IMR-90 (cell line): ENCODE data around the gene AKNA. TPM values are rescaled to one million over a fixed set of nuclear protein-coding genes. Genes with fewer than 3 reads are reported as not detected.

Source experiments
- ATAC-seq: fragments of 200-7000 bp; cut with Tn5 transposase; 2 replicates; pipeline ENCODE4 v1.9.1; 2020; ENCODE audit warnings: low read depth, mild to moderate bottlenecking, moderate library complexity
- BruUV-seq: library from RNA; stranded (reverse); fragments of 400-500 nt; replicated peaks from 2 replicates; lab custom pipeline; 2021; lab: Mats Ljungman, UMichigan
- CTCF ChIA-PET: fragments of 300-600 bp; formaldehyde crosslinking; extraction: SDS; loops from one replicate; lab custom pipeline; 2021; ENCODE audit warnings: antibody characterized with exemption; lab: Yijun Ruan, JAX
- POLR2A ChIA-PET: fragments of 300-600 bp; sonication (Branson Sonifier 250); formaldehyde crosslinking; loops from one replicate; lab custom pipeline; 2022; ENCODE audit warnings: antibody characterized with exemption; ENCODE audit not compliant: unreplicated experiment; lab: Charles Lee
- DNase-seq: peaks from one replicate; pipeline ENCODE4 v3.0.0; 2013
- H2AFZ ChIP-seq: replicated peaks from 2 replicates; pipeline ENCODE3; 2013; ENCODE audit warnings: low read length, mild to moderate bottlenecking; ENCODE audit not compliant: poor library complexity
- H2AK5ac ChIP-seq: 2 replicates; pipeline ENCODE4 v1.6.1; 2013; ENCODE audit warnings: low read depth, low read length, inconsistent platforms
- H2AK9ac ChIP-seq: replicated peaks from 2 replicates; pipeline ENCODE3; 2013; ENCODE audit warnings: mild to moderate bottlenecking, low read depth, low read length, moderate library complexity; ENCODE audit not compliant: poor library complexity
- H2BK120ac ChIP-seq: 2 replicates; pipeline ENCODE4 v1.6.1; 2013; ENCODE audit warnings: low read depth, low read length, inconsistent platforms
- H2BK15ac ChIP-seq: 3 replicates; pipeline ENCODE4 v1.6.1; 2013; ENCODE audit warnings: low read depth, low read length, inconsistent platforms
- H2BK20ac ChIP-seq: 2 replicates; pipeline ENCODE4 v1.6.1; 2013; ENCODE audit warnings: low read depth, mild to moderate bottlenecking, inconsistent platforms, low read length, moderate library complexity
- H2BK5ac ChIP-seq: 2 replicates; pipeline ENCODE4 v1.6.1; 2013; ENCODE audit warnings: mild to moderate bottlenecking, low read depth, low read length, inconsistent platforms; ENCODE audit not compliant: poor library complexity, severe bottlenecking
- H3K14ac ChIP-seq: replicated peaks from 2 replicates; pipeline ENCODE4 v1.6.1; 2013; ENCODE audit warnings: low read depth, low read length, inconsistent platforms
- H3K18ac ChIP-seq: 2 replicates; pipeline ENCODE4 v1.6.1; 2013; ENCODE audit warnings: low read depth, low read length, control low read depth
- H3K23ac ChIP-seq: 2 replicates; pipeline ENCODE4 v1.6.1; 2013; ENCODE audit warnings: low read depth, low read length, inconsistent platforms
- H3K27ac ChIP-seq: 2 replicates; pipeline ENCODE4 v1.5.1; 2013; ENCODE audit warnings: mild to moderate bottlenecking, control low read depth, low read length; ENCODE audit not compliant: insufficient read depth
- H3K27me3 ChIP-seq: 2 replicates; pipeline ENCODE4 v1.6.1; 2013; ENCODE audit warnings: low read length; ENCODE audit not compliant: control insufficient read depth, insufficient read depth
- H3K36me3 ChIP-seq: 2 replicates; pipeline ENCODE4 v1.6.1; 2013; ENCODE audit warnings: low read length, mixed read lengths; ENCODE audit not compliant: control insufficient read depth, insufficient read depth
- H3K4ac ChIP-seq: 2 replicates; pipeline ENCODE4 v1.6.1; 2013; ENCODE audit warnings: low read depth, low read length, inconsistent platforms
- H3K4me1 ChIP-seq: 2 replicates; pipeline ENCODE4 v1.6.1; 2013; ENCODE audit warnings: low read length, mixed read lengths; ENCODE audit not compliant: control insufficient read depth, insufficient read depth
- H3K4me2 ChIP-seq: 2 replicates; pipeline ENCODE4 v1.6.1; 2013; ENCODE audit warnings: low read depth, mild to moderate bottlenecking, control low read depth, low read length, moderate library complexity
- H3K4me3 ChIP-seq: 2 replicates; pipeline ENCODE4 v1.5.1; 2013; ENCODE audit warnings: low read depth, mild to moderate bottlenecking, control low read depth, low read length, moderate library complexity; ENCODE audit not compliant: insufficient read depth
- H3K56ac ChIP-seq: 2 replicates; pipeline ENCODE4 v1.6.1; 2013; ENCODE audit warnings: low read length, inconsistent platforms; ENCODE audit not compliant: insufficient read depth; ENCODE audit errors: extremely low read depth
- H3K79me1 ChIP-seq, 2 experiments: 2 replicates each; pipeline ENCODE4 v1.6.1; 2013; ENCODE audit warnings: low read length in 2 of 2, inconsistent platforms in 1 of 2, low read depth in 1 of 2
- H3K9ac ChIP-seq: 2 replicates; pipeline ENCODE4 v1.6.1; 2013; ENCODE audit warnings: low read depth, low read length, control low read depth
- H3K9me1 ChIP-seq: 2 replicates; pipeline ENCODE4 v1.6.1; 2013; ENCODE audit warnings: low read length, inconsistent platforms; ENCODE audit not compliant: insufficient read depth
- H3K9me3 ChIP-seq: 2 replicates; pipeline ENCODE4 v1.6.1; 2013; ENCODE audit warnings: low read length; ENCODE audit not compliant: control insufficient read depth, insufficient read depth
- H4K20me1 ChIP-seq: 2 replicates; pipeline ENCODE4 v1.6.1; 2013; ENCODE audit warnings: low read length, inconsistent platforms; ENCODE audit not compliant: insufficient read depth
- H4K5ac ChIP-seq: 2 replicates; pipeline ENCODE4 v1.6.1; 2013; ENCODE audit warnings: mild to moderate bottlenecking, low read depth, low read length, control low read depth
- H4K8ac ChIP-seq, 2 experiments: 2 replicates each; pipeline ENCODE4 v1.6.1; 2013; ENCODE audit warnings: low read depth in 2 of 2, low read length in 2 of 2, control low read depth in 1 of 2, inconsistent platforms in 1 of 2
- H4K91ac ChIP-seq: 2 replicates; pipeline ENCODE4 v1.6.1; 2013; ENCODE audit warnings: low read depth, low read length, inconsistent platforms; ENCODE audit not compliant: insufficient read depth
- BHLHE40 ChIP-seq: fragments of 150-350 bp; IDR thresholded peaks from 2 replicates; pipeline ENCODE4 v1.6.1; 2016; ENCODE audit warnings: mild to moderate bottlenecking, low read depth, low read length
- CEBPB ChIP-seq: IDR thresholded peaks from 2 replicates; pipeline ENCODE4 v1.6.1; 2012; ENCODE audit warnings: low read depth, low read length, improper control_type of control experiment
- CHD1 ChIP-seq: IDR thresholded peaks from 2 replicates; pipeline ENCODE4 v1.6.1; 2012; ENCODE audit warnings: low read depth, low read length, improper control_type of control experiment
- CTCF ChIP-seq: conservative IDR thresholded peaks from 2 replicates; pipeline ENCODE4 v1.5.1; 2012; ENCODE audit warnings: mild to moderate bottlenecking, low read depth, low read length, improper control_type of control experiment
- ELK1 ChIP-seq: fragments of 150-350 bp; IDR thresholded peaks from 2 replicates; pipeline ENCODE4 v1.6.1; 2016; ENCODE audit warnings: low read depth, mild to moderate bottlenecking, low read length, moderate library complexity, borderline replicate concordance
- FOS ChIP-seq: fragments of 150-350 bp; IDR thresholded peaks from 2 replicates; pipeline ENCODE4 v1.6.1; 2016; ENCODE audit warnings: low read depth, low read length
- MAFK ChIP-seq: IDR thresholded peaks from 2 replicates; pipeline ENCODE4 v1.6.1; 2012; ENCODE audit warnings: low read depth, low read length, improper control_type of control experiment
- MAZ ChIP-seq: IDR thresholded peaks from 2 replicates; pipeline ENCODE4 v1.6.1; 2012; ENCODE audit warnings: low read depth, mild to moderate bottlenecking, low read length, improper control_type of control experiment, moderate library complexity, borderline replicate concordance
- MXI1 ChIP-seq: IDR thresholded peaks from 2 replicates; pipeline ENCODE4 v1.6.1; 2012; ENCODE audit warnings: low read depth, mild to moderate bottlenecking, low read length, moderate library complexity, borderline replicate concordance
- NFE2L2 ChIP-seq: fragments of 150-350 bp; IDR thresholded peaks from 2 replicates; pipeline ENCODE4 v1.6.1; 2016; ENCODE audit warnings: low read depth, mild to moderate bottlenecking, low read length
- POLR2A ChIP-seq: IDR thresholded peaks from 2 replicates; pipeline ENCODE4 v1.6.1; 2012; ENCODE audit warnings: mild to moderate bottlenecking, low read depth, low read length
- RAD21 ChIP-seq: IDR thresholded peaks from 2 replicates; pipeline ENCODE4 v1.6.1; 2012; ENCODE audit warnings: low read length, improper control_type of control experiment
- RCOR1 ChIP-seq: IDR thresholded peaks from 2 replicates; pipeline ENCODE4 v1.6.1; 2012; ENCODE audit warnings: mild to moderate bottlenecking, low read length, improper control_type of control experiment; ENCODE audit not compliant: insufficient replicate concordance
- RFX5 ChIP-seq: IDR thresholded peaks from 2 replicates; pipeline ENCODE4 v1.8.0; 2012; ENCODE audit warnings: low read depth, mild to moderate bottlenecking, low read length, moderate library complexity
- USF2 ChIP-seq: fragments of 150-350 bp; IDR thresholded peaks from 2 replicates; pipeline ENCODE4 v1.6.1; 2017; ENCODE audit warnings: mild to moderate bottlenecking, antibody characterized with exemption, low read length, low read depth
- WGBS, 2 experiments: methylation state at CpG; one replicate each; pipeline versions ENCODE4 v1.1.5 to v1.1.7; 2013; ENCODE audit warnings: missing lambda C conversion rate in 2 of 2; ENCODE audit not compliant: insufficient read length in 1 of 2; ENCODE audit errors: extremely low coverage in 2 of 2; 5-methylcytosine and 5-hydroxymethylcytosine counted together
- dilution Hi-C: fragments of 300-500 bp; cut with HindIII; formaldehyde crosslinking; loops from one replicate; pipeline ENCODE4 v1.14.3; 2018; ENCODE audit warnings: low sequenced_read_pairs; ENCODE audit not compliant: unreplicated experiment
- in situ Hi-C: fragments of 300-500 bp; cut with MboI; formaldehyde crosslinking; loops from 3 replicates; pipeline ENCODE4 v1.14.3; 2019; ENCODE audit warnings: low sequenced_read_pairs, inconsistent platforms, mixed read lengths
- intact Hi-C: fragments of 100-400 bp; cut with micrococcal nuclease; formaldehyde crosslinking; loops from 2 replicates; pipeline ENCODE4 v1.10.0; 2022
- polyA plus RNA-seq, 3 experiments: library from polyadenylated mRNA; depleted of rRNA; stranded (reverse); fragments of >200 nt; gene quantifications; 2 replicates each; pipeline ENCODE4 v1.2.3, GENCODE V29; 2012; ENCODE audit warnings: low replicate concordance in 1 of 3
- total RNA-seq: library from RNA; depleted of rRNA; stranded (reverse); fragments of >200 nt; gene quantifications from 2 replicates; pipeline ENCODE4 v1.2.3, GENCODE V29; 2012

The AKNA gene
- total and polyA plus RNA-seq, 2 of the 4 experiments (the other 2 are of a cell fraction) = 2.7 to 7.3 TPM

GRCh38 chr9:114299286-114300152 is 88.3 kb downstream of the AKNA start:
- intact Hi-C loops = loop anchor here (10.0 kb wide), 1 partner anchor 615 kb away; no protein-coding TSS in a partner anchor
- TF ChIP-seq RFX5 (no peak), RAD21 (no peak), FOS (no peak), CTCF (no peak), NFE2L2 (no peak), ELK1 (no peak), MXI1 (no peak), CHD1 (no peak), USF2 (no peak), MAFK (no peak), CEBPB (no peak), RCOR1 (no peak), BHLHE40 (no peak), MAZ (no peak), POLR2A (no peak)

More at GRCh38 chr9:114299286-114300152, 88.3 kb downstream of the AKNA start:
- no TSS peak for BruUV-seq
- 93% methylated on average over 11 of the region's 15 CpGs; no CpG with 5 or more reads in 1 of the 2 experiments for WGBS, 2 experiments
- H3K14ac ChIP-seq = no peak overlapping the region
- H2BK15ac ChIP-seq = no peak overlapping the region
- no peaks in the 10 kb centered on the region for H3K9me3 ChIP-seq
- ATAC-seq (no peak), DNase-seq (no peak)
- H3K9ac ChIP-seq = no peak overlapping the region
- no peak overlapping the region for H2AFZ ChIP-seq
- no peak overlapping the region for H3K18ac ChIP-seq
- H3K27ac ChIP-seq = no peak overlapping the region
- peaks cover 20% of the 10 kb centered on the region for H3K36me3 ChIP-seq
- no peak overlapping the region for H3K4me3 ChIP-seq
- H3K79me1 ChIP-seq = no peaks in the 10 kb centered on the region
- H3K4ac ChIP-seq = no peak overlapping the region
- H2BK20ac ChIP-seq = no peak overlapping the region
- H4K5ac ChIP-seq = no peak overlapping the region
- no peak overlapping the region for H4K91ac ChIP-seq
- H3K9me1 ChIP-seq = no peaks in the 10 kb centered on the region
- no peak overlapping the region for H3K4me2 ChIP-seq
- H3K23ac ChIP-seq = no peak overlapping the region
- CTCF ChIA-PET = interaction anchor here (1.0 kb wide), 1 partner anchor 200 kb away, joined by 3 read pairs; no protein-coding TSS in a partner anchor
- H3K27me3 ChIP-seq = no peaks in the 10 kb centered on the region
- dilution Hi-C loops (no loop called here), in situ Hi-C loops (no loop called here)
- H3K56ac ChIP-seq = no peak overlapping the region
- no peak overlapping the region for H2AK5ac ChIP-seq
- H3K4me1 ChIP-seq = no peaks in the 10 kb centered on the region
- H2BK5ac ChIP-seq = no peak overlapping the region
- H2BK120ac ChIP-seq = no peak overlapping the region
- no peaks in the 10 kb centered on the region for H4K20me1 ChIP-seq
- POLR2A ChIA-PET = no interaction called here
- no peak overlapping the region for H2AK9ac ChIP-seq
- no peak overlapping the region for H4K8ac ChIP-seq
